Dedifferentiated amniotic fluid mesenchymal stem cell (primary cell): ENCODE results near the gene PRR7.
A peak's percentile ranks its signal among the peaks of the same experiment; 100 is the strongest.

Source experiments
- DNase-seq: peaks from one replicate; pipeline ENCODE4 v3.0.0-alpha.2; 2016; ENCODE audit errors: extremely low spot score

PRR7 gene

DNA sequence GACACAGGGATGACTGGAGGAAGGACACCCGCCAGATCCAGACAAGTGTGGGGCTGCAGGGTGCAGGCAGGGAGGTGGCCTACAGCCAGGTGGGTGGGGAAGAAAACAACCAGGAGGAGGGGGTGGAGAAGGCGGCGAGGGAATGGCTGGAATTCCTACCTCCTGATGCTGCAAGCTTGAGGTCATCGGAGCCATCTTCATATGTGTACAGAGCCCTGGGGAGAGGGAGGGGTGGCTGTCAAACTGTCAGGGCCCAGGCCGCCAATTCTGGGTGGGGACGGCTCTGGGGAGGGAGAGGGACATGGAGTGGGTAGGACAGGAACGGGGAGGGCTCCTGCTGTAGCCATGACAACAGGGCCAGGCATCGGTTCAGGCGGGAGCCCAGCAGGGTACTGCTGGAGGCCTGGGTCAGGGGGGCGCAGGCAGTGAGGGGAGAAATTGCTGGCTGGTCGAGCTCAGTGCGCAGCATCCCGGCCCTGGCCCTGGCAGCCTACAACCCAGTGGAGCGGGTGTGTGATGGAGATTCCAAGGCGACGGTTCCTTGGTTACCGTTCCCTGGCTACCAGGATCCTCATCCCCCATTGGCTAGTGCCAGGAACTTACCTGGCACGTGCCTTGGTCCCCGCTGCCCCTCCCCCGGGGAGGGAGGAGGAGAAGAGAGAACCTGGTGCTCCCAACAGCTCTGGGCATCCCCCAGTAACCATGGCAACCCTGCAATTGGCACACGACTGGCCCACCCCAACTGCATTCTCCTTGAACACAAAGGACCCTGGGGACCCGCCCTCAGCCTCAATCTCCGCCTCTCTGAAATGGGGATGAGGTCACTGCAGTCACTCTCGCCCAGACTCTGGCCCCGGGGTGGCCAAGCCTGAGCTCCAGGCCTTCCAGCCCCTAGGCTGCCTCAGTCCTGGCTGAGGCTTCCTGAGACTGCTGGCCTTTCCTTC, 22.3 kb downstream of the PRR7 start:
- no peak for DNase-seq

DNA sequence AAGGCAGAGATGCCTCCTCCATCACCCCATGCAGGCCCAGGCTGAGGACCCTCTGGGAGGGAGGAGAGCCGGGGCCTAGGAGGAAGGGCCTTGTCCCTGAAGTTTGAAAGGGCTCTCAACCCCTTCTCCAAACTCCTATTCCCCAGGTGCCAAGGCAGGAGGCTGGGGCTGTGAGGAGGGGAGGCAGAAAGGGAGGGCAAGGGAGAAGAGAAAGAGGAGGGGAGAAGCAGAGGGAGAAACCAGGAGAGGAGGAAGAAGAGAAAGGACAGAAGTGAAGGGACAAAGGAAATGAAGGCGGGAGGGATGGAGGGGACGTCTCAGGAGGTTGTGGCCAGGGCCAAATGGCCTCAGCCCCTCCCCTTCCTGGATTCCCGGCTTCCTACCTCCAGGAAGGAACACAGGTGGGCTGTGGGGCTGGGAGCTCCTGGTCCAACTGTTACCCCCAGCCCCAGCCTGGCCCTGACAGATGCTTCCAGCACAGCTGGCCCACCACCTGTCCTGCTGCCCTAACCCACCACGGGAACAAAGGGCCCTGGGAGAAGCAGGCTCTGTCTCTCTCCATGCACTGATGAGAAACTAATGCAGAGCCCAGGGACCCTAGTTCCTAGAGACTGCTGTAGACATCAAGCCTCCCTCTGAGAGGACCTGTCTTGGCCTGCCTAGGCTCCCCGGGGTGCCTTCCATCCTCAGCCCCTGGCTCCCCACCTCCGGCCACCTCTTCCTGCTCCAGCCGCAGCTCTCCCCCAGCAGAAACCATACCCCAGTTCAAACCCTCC, 23.3 kb downstream of the PRR7 start:
- no peak for DNase-seq

DNA sequence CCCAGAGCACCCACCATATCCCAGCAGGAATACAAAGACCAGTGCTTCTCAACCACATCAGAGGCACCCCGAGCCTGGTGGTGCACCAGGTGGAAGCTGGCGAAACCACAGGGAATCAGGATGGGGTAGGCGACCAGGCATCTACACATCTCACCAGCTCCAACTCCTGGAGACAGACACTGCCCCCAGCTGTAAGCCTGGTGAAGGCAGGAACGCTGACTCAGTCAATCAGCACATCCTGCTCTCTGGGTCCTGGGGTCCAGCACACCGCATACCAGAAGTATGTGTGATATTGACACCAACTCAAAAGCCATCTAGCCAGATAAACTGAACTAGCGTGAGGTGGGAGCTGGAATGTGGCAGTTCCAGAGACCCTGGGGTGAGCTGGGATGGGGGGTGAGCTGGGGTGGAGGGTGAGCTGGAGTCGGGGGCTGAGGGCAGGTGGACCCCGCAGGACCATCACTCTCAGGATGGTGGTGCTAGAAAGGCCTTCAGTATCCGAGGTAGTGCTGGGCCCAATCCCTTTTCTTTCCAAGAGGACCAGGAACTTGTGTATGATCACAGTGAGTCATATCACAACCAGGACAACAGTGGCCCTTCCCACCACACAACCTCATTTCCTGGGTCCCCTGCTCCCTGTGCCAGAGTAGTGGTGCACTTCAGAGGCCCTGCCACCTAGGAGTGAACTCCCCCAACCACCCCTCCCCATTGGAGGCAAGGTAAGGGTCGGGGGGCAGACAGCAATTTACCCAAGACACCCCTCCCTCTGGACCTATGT, 24.3 kb downstream of the PRR7 start:
- no peak for DNase-seq

DNA sequence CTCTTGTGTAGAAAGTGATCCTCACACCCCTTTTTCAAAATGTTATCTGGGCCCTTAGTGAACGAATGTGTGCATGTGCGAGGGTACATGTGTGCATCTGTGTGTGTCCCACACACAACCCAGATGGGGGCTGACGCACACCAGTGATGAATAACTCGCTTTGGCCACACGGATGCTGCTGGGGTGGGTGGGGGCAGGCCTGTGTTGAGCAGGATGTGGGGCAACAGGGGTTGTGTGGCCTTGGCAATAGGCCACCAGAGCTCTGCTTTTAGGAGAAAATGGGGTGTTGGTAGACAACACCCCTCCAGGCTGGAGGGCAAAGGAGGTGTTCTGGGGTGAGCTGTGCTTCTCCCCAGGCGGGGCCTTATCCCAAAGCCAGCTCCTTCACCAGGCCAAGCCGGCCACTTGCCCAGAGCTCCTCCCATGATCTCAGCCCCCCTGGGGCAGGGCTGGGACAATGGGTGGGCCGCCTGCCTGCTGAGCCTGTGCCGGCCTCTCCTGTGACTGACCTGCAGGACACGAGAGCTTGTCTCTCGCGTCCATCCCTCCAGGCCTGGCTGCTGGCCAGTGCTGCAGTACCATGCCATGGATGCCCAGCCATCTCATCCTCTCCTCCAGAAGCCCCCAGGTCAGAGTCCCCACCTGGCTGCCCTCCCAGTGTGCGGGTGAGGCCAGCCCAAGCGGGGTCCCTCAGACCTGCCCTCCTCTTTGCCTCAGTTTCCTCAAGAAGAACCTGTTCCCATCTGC, 25.2 kb downstream of the PRR7 start:
- no peak for DNase-seq

DNA sequence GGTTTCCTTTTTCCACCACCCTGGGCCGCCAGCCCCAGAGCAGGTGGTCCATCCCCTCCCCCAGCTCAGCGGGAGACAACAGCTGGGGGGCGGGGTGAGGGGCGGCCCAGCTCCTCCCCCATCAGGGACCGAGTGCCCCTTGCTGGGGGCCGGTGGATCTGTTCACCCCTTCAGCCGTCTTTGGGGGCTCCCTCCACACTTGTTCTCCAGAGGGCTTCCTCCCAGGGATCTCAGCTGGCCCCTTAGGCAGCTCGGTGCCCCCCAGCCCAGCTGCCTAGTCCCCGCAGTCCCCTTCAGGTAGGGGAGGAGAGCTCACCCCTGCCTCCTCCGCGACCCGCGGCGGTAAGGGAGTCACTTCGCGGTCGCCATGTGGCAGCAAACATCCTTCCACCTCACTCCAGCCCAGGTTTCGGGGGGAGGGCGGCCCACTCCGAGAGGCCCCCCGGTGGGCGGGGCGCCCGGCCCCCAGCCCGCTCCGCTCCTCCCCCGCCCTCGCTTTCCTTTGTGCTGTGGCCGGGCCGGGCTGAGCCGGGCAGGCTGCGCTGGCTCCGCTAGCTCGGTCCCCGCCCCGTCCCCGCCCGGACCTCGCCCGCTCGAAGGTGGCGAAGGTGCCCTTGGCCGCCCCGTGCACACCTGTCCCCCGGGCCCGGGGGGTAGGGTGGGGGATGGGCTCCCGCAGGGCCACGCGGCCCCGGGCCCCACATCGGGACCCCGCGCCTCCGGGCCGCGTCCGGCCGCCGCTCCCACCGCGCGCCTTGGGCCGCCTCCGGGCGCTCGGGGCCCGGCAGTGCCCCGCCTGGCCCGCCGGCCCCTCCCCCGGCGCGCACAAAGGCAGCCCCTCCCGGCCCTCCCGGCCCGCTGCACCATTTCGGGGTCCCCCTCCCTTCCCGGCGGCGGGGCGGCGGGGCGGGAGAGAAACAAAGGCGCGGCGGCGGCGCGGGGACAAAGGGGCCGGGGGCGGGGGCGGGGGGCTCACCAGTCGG, 26.1 kb downstream of the PRR7 start:
- DNase-seq, result no peak

DNA sequence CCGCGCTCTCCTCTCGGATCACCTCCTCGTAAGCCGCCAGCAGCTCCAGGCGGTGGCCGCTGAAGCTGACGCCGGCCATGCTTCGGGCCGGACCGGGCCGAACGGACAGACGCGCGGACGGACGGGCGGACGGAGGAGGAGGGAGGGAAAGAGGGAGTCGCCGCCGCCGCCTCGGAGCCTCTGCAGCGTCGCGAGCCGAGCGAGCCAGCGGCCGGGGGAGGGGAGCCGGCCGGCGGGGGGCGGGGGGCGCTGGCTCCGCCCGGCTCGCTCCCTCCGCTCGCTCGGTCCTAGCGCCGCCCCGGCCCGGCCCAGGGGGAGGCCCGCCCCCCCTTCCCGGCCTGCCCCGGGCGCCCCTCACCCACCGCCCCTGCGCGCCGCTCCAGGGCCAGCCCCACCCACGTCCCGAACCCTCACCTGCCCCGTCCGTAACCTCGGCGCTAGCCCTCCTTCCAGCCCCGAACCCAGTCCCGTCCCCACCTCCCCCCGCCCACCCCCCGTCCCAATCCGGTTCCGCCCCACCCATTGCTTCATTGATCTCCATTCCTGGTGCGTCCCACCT, 26.9 kb downstream of the PRR7 start, which contains the start of gene DBN1:
Gene DBN1 (minus strand): TSS at position 192 of the 559 bp plus-strand sequence. CDS start 113 bp downstream, at position 79.
- DNase-seq, result peak; percentile 37

DNA sequence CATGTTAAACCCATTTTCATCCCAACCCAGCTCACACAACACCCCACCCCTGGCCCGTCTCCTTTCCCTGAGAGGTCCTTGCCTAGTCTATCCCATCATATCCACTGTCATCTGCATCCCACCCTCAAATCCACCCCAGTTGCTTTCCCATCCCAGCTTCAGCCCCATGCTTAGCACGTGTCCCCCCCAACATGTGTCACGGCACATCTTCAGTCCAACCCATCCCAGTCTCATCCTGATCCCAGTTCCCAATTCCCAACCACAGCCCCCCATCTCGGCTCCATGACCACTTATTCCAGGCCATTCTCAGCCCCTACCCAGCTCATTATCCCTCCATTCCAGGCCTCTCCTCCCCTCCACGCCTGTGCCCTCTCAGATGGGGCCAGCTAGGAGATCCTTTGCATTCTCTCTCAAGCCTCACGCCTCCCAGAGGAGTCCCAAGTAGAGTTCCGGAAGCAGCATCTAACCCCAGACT, 27.4 kb downstream of the PRR7 start:
- DNase-seq, result no peak

DNA sequence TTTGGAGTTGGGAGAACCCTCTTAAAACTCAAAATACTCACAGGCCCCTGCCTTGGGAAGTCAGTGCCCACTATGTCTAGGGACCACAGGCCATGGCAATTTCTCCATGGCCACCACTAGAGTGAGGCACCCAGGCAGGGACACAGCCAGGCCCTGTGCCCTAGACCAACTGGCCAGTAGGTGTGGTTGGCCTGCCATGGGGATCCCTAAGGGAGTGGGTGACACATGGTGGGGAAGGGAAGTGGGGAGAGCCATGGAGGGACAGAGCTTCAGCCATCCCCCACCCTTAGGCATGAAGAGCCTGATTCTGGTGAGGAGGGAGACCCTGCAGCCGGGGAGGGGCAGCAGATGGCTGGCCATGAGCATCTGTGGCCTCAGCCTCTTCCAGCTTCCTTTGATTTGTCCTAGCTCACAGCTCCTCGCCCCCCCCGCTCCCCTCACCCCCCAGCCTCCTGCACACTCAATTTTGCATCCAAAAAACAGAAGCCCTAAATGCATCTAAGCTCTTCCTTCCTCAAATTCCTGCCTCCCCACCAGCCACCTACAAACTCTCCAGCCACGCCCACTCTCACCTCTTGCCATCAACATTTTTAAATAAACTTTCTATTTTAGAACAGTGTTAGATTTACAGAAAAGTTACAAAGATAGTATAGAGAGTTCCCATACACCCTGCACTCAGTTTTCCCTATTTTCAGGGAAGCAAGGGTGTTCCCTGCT, 28.4 kb downstream of the PRR7 start:
- no peak for DNase-seq

DNA sequence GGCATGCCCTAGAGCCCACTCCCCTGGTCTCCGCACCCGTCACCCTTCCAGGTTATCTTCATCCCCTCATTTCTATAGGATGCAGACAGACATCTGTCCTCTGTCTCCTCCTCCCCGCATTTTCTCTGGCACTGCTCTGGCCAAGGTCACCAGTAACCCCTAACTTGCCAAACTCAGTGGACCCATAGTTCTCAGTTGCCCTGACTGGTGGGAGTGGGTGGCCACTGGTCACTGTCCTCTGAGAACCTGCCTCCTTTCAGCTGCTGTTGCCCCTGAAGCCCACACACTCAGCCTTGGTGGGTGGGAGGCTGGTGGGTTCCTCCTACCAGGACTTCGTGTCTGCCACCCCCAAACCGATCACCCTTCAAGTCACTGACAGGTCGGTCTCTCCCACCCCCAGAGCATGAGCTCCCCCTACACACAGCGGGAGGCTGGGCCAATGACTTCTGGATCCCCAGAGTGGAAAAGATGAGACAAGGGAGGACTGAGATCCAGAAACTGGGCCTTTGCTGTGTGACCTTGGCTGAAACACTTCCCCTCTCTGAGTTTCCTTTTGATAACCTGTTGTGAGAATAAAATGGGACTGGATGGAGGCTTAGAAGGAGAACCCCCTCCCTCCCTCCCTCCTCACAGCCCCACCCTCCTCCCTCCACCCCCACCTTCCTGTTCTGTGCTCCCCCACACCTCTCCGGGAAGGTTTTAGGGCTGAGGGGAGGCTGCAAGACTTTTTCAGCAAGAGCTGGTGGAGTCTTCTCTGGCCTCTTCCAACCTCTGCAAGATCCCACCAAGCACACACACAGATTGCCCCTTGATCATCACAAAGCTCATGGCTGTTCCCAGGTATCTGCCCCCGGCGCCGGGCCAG, 29.2 kb downstream of the PRR7 start:
- DNase-seq, result no peak

DNA sequence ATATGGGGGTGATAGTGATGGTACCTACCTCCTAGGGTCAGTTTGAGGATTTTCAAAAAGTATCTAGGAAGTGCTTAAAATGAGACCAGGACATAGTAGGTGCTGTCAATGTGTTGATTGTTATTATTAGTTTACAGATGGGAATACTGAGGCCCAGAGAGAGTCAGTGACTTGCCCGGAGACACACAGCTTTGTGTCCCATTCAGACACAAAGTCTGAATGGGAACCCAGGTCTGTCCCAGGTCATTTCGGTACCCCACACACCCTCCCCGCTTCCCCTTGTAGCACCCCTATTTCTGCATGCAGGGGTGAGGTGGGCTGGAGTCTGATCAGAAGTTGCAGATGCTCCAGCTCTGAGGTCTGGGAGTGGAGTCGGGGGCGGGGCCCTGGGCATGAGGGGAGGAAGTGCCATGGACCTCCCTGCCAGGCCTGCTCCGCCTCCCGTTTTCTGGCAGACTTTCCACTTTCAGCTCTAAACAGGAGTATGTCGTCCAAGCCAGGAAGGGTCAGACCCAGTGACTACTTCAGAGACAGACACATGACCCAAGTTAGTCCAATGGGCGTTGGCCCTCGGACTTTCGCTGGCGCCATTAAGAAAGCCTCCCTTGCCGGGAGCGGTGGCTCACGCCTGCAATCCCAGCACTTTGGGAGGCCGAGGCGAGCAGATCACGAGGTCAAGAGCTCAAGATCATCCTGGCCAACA, 30.1 kb downstream of the PRR7 start:
- DNase-seq, result no peak

DNA sequence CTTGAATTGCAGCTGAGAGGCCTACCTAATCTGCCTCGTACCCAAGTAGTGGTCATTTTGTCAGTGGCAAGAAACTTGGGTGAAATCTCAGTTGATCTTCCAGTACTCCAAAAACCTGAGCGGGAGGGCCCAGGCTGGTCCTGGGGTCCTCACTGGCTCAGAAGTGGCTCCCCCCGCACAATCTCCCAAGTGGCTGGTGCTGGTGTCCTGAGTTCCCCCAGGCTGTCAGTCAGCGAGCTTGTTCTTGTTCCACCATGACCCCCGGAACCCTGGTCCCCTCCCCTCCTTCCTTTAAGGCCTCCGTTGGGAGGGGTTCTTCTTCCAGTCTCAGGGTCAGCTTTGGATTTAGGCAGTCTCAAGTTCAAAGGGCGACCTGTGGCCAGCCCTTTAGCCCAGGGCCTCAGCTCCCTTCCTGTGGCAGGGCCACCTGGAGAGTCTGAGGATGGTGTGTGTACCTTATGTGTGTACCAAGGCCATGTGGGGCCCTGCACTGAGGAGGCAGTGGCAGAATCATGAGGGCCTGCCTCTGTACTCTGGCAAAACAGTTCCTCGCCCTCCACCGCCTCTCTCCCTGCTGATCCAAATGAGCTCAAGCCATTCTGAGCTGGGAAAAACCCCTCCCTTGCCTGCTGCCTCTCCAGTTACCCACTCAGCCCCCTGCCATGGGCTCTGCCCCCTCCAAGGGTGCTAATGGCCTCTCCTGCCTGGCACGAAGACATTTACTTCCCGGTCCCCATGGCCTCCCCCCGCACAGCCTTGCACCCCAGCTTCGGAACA, 31.3 kb downstream of the PRR7 start:
- DNase-seq, result no peak

DNA sequence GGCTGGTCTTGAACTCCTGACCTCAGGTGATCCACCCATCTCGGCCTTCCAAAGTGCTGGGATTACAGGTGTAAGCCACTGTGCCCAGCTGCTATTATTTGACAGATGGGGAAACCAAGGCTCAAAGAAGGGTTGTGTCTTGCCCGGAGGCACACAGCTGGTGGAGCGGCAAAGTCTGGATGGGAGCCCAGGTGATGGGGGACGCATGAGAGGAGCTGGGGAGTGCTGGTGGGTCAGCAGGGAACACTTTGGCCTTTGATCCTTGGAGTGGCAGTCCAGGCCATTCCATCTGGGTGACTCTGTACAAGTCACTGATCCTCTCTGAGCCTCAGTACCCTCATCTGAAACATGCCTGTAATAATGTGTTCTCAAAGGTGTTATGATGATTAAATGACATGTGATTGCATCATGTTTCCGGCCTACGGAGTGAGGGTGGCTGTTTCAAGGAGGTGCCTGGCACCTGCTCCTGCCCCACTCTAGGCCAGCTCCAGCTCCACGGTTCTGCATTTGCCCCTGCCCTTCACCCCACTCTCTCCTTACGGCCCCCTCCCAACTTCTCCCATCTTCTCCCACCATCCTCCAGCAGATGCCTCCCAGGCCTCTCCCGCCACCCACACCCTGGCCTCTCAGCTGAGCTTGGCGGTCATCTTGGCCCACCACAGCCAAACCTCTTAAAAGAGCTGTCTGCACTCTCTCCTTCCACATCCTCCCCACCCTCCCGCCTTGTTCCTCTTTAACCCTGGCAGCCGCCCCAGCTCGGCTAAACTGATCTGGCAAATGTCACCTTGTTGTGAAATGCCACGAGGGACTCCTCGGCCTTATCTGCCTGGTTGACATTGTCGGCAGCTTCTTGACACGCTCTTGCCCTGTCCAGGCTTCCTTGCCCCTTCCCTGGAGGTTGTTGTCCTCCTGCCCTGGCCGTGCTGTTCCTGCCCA, 32.4 kb downstream of the PRR7 start:
- DNase-seq, result no peak

DNA sequence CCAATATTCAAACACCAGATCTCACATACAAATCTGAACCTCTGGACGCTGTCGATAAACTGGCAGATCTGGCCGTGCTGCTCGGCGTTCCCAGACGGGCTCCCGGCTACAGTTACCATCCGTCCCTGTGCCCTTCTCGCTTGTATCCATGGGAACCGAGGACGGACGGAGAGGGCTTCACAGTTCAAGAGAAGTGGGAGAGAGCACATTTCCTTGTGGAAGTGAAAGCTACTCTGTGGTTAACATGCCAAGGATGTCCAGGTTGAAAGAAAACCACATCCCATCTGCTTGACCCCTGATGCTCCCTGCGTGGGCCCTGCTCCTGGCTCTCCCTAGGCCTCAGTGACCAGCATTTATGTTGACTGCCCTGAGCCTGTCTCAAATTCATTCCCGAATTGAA, 33.2 kb downstream of the PRR7 start:
- DNase-seq, result no peak

DNA sequence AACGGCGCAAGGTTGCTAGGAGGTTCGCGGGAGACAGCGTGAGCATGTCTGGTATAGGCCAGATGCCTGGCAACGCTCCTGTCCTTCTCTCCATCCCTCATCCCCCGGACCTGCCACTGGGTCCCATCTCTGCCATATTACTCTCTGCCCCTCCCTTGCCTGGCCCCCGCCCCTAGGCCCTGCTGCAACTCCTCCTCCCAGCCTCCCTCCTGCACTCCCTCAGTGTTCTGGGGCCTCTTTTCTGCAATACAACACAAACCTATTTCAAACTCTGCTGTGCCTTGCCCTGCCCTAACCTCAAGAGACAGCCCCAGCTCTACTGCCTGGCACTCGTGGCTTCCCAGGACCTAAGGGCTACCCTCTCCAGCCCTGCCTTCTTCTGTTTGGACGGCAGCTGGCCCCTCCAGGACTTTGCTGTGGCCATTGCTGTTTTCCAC, 35.8 kb downstream of the PRR7 start:
- DNase-seq, result no peak

DNA sequence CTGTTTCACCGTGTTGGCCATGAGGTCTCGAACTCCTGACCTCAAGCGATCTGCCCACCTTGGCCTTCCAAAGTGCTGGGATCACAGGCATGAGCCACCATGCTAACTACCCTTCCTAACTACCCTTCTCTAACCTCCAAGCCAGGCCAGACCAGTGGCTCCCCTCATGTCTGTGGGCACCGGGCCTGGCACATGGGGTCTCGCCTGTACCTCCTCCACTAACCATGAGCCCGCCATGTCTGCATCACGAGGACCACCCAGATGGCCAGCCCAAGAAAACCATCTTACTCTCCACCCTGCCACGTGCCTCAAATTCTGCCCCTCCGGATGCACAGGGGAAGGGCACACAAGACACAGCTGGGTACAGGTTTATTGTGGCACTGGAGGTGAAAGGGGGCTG, 36.4 kb downstream of the PRR7 start:
- no peak for DNase-seq
